ENCODE results near the gene ARHGAP33. TPM values are rescaled to one million over a fixed set of nuclear protein-coding genes. Genes with fewer than 3 reads are reported as not detected.

ARHGAP33 gene
- total RNA-seq, 4 donors from 2014 or later: 0.26 to 43.4 (median 8.9) TPM

GRCh38 chr19:35788205-35788960 is 13.0 kb downstream of the ARHGAP33 start:
- no peak for TF ChIP-seq CTCF (IDR thresholded peaks at IDR 0.05)
- TF ChIP-seq POLR2A (IDR thresholded peaks at IDR 0.05): no peak
- no peak for DNase-seq
- Histone ChIP-seq H3K4me3 (no peak overlapping the region), H3K4me1 (no peaks in the 10 kb centered on the region), H3K27me3 (no peaks in the 10 kb centered on the region), H3K36me3 (no peaks in the 10 kb centered on the region), H3K9me3 (no peaks in the 10 kb centered on the region), H3K27ac (no peak overlapping the region)
- intact Hi-C loops (cut with DNase I; ENCODE audit: low total_unique reads): loop anchor here (10.0 kb wide), 1 partner anchor 146 kb away; the partner anchor contains the start of gene LRFN3

DNA sequence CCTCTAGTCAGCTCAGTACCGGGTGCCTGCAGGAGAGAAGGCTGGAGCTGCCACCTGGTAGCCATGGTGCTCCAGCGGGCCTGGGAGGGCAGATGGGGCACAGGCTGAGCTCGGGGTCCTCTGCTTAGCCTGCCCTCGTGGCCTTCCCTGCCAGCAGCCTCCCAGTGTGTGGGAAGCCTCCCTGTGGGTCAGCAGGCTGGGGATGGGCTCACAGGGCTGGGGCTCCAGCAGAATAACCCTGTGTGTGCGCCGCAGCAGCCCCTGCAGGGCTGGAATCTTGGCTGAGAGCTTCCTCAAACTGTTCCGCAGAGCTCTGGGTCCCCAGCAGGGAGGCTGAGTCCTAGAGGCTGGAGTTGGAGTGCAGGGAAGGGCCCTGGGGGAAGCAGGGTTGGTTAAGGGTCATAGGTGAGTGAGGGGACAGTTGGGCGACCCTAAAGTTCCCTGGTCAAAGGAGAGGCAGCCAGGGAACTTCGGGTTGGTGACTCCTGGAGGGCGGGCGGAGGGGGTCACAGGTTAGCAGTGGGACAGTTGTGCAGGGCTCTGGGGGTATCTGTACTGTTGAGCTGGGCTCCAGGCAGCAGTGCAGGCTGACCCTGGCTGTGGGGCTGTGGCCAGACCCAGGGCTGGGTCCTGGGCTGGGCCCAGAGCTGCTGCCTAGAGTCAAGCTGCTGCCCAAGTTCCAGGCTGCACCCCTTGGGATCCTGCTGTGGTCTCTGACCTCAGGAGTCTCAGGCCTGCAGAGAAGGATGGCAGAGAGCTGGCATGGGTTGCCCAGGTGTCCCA is 14.0 kb downstream of the ARHGAP33 start:
- TF ChIP-seq POLR2A (IDR thresholded peaks at IDR 0.05) (no peak), CTCF (IDR thresholded peaks at IDR 0.05) (no peak)
- Histone ChIP-seq H3K27me3 (no peaks in the 10 kb centered on the region), H3K36me3 (no peaks in the 10 kb centered on the region), H3K4me3 (no peak overlapping the region), H3K4me1 (no peaks in the 10 kb centered on the region), H3K9me3 (no peaks in the 10 kb centered on the region), H3K27ac (no peak overlapping the region)
- intact Hi-C loops (cut with DNase I; ENCODE audit: low total_unique reads): loop anchor here (10.0 kb wide), 1 partner anchor 145 kb away; the partner anchor contains the start of gene LRFN3
- no peak for DNase-seq

GRCh38 chr19:35789978-35790944 is 14.9 kb downstream of the ARHGAP33 start:
- no peaks in the 10 kb centered on the region for H3K36me3 ChIP-seq
- no peak overlapping the region for H3K4me3 ChIP-seq
- no peak overlapping the region for H3K27ac ChIP-seq
- no peak for TF ChIP-seq CTCF (IDR thresholded peaks at IDR 0.05)
- TF ChIP-seq POLR2A (IDR thresholded peaks at IDR 0.05): no peak
- H3K4me1 ChIP-seq: no peaks in the 10 kb centered on the region
- H3K9me3 ChIP-seq: no peaks in the 10 kb centered on the region
- H3K27me3 ChIP-seq: no peaks in the 10 kb centered on the region
- DNase-seq: no peak
- intact Hi-C loops (cut with DNase I; ENCODE audit: low total_unique reads): loop anchor here (10.0 kb wide), 1 partner anchor 145 kb away; the partner anchor contains the start of gene LRFN3

GRCh38 chr19:35790981-35791813 is 15.8 kb downstream of the ARHGAP33 start:
- intact Hi-C loops (cut with DNase I; ENCODE audit: low total_unique reads): no loop called here
- Histone ChIP-seq H3K4me1 (no peaks in the 10 kb centered on the region), H3K27me3 (no peaks in the 10 kb centered on the region), H3K27ac (no peak overlapping the region), H3K4me3 (no peak overlapping the region), H3K36me3 (no peaks in the 10 kb centered on the region), H3K9me3 (no peaks in the 10 kb centered on the region)
- TF ChIP-seq CTCF (IDR thresholded peaks at IDR 0.05): no peak
- no peak for TF ChIP-seq POLR2A (IDR thresholded peaks at IDR 0.05)
- DNase-seq: no peak
